HG03342 (cell line): ENCODE data around the gene ZC3H4.

Experiments used
- ATAC-seq: cut with Tn5 transposase; IDR thresholded peaks from one replicate; pipeline ENCODE4 v1.9.1; 2021; ENCODE audit warnings: mild to moderate bottlenecking, moderate library complexity; ENCODE audit not compliant: unreplicated experiment

The ZC3H4 gene

GRCh38 chr19:47022541-47023447, 90.8 kb downstream of the ZC3H4 start:
- ATAC-seq, result no peak

DNA sequence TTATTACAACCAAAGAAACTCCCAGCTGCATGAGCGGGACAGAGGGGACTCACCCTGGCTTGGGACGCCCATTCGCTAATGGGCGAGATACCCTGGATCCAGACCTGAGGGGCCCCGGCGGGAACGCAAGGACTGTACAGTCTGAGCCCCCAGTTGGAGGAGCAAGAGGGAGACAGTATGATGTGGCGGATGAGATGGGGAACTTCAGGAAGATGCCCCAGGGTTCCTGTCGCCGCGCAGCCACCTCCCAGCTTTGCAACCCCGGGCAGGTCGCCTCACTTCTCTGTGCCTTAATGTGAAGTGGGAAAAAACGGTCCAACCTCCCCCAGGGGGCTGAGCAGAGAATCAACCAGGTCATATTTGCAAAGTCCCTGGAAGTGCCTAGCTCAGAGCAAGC, 91.4 kb downstream of the ZC3H4 start:
- no peak for ATAC-seq

DNA sequence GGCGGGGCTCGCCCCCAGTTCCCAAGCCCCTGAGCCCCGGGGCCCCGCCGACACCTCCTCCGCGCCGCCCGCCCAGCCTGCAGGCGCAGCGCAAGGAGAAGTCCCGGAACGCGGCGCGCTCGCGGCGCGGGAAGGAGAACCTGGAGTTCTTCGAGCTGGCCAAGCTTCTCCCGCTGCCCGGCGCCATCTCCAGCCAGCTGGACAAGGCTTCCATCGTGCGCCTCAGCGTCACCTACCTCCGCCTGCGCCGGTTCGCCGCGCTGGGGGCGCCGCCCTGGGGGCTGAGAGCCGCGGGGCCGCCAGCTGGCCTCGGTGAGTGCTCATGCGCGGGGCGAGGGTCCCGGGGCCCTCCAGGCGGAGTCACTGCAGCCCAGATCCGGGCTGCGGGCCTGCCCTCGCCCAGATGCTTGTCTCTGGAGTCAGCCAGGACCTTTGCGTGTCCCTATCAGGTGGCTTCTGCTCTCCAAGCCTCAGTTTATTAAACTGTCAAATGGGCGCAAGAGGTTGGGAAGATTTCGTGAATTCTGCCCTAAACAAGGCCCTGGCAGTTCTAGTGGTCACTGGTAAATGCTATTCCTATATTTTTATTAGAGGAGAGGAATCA, 91.9 kb downstream of the ZC3H4 start:
- no peak for ATAC-seq

- ATAC-seq, result no peak
These were observed 92.5 kb downstream of the ZC3H4 start for GRCh38 chr19:47020992-47021496.

DNA sequence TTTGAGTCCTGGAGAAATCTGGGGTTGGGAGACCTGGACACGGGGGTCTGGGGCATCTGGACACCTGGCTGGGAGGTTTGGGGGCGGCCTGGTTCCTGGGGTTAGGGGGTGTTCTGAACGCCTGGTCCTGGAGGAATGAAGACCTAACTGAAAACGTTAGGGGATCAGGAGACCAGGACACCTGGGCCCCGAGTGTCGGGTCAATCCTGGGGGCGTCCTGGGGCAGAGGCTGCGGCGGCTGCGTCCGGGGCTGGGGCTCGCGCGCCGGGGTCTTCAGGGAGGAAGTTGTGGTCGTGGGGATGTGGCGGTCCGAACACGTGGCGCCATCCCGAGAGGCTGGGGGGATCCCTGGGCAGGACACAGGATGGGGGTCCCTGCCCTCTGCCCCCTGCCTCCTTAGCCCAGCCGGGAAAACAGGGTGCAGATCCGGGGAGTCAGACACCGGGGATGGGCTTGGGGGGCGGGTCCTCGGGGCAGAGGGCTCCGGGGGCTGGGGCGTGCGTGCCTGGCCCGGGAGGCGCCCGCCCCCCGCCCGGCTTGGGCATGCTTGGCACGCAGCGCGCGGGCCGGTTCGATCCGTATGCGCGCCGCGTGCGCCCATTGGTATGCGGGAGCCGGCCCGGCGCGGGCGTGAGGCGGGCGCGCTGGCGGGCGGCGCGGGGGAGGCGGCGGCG, 93.3 kb downstream of the ZC3H4 start:
- ATAC-seq, result no peak

DNA sequence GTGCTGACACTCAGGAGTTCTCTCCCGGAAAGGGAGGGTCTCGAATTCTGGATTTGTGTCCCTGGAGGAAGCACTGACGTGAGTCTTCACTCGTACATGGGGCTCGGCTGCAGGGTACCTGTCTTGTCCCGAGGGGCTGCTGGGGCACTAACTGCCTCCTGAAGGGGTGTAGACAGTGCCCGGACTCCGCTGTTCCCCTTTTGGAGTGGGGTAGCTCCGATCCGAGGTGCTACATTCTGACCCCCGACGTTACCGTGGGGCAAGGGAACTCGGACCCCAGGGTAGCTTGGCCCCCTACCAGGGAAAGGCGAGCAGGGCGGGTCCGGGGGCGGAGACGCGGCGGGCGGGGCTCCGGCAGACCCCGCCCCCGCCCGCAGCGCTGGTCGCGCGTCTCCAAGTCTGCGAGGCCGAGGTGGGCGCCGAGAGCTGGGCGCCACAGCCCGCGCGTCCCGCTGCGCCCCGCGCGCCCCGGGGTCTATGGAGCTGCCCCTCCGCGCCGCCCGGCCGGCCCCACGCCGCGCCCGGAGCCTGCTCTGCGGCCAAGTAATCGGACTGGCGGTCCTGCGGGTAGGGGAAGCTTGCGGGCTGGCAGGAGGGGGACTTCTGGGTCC, 94.0 kb downstream of the ZC3H4 start, which contains the start of gene NPAS1:
NPAS1 (plus strand) TSS at position 407 of the 611 bp plus-strand sequence. CDS start 1,211 bp downstream, outside the sequence.
- no peak for ATAC-seq

DNA sequence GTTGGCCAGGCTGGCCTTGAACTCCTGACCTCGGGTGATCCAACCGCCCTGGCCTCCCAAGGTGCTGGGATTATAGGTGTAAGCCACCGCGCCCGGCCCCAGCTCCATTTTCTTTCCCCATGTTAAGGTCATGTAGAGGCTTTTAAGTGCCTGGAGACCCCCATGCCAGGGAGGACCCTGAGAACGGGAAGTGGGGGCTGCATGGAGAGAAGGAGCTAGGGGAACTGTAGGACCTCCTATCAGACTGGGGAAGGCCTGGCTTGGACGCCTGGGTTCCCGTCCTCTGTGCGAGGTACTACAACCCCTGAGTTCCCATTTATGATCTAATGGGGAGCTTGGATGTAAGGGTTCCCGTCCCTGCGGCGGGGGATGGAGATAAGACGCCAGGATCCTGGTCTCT, 94.7 kb downstream of the ZC3H4 start:
- ATAC-seq, result no peak
